Stimulated activated CD4-positive, alpha-beta T cell treated with anti-CD3 and anti-CD28 coated beads, Interleukin-1b, Interleukin-23, amount 100 ng/mL, for 24 hours (primary cell): ENCODE measurements around the gene RNASE11.
"Not testable (repeated sequence)": the region's sequence is repeated elsewhere in the genome, so short reads cannot be mapped to it uniquely, and the experiment has no call there.

Source experiments
- DNase-seq, 4 experiments: peaks; one replicate each; pipeline ENCODE4 v3.0.0-alpha.2; 2020; ENCODE audit warnings: low read depth in 4 of 4, low spot score in 1 of 4

RNASE11 gene

DNA sequence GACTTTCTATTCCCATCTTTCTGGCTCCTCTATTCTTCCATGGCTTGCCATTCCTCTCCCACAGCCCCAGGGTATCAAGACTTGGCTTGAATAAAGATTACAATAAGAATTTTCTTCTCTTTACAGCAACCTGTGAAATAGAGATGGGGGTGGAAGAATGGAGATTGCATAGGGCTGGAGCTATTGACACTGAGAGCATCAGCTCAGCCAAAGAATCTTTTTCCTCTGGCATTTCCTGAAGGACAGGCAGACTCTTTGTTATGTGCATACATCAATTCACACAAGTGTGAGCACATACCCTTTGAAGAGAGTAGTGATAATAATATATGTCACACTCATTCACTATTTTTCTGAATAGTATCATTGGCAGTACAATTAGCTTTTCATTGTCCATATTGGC is 4.7 kb downstream of the RNASE11 start:
- DNase-seq, result no peak

DNA sequence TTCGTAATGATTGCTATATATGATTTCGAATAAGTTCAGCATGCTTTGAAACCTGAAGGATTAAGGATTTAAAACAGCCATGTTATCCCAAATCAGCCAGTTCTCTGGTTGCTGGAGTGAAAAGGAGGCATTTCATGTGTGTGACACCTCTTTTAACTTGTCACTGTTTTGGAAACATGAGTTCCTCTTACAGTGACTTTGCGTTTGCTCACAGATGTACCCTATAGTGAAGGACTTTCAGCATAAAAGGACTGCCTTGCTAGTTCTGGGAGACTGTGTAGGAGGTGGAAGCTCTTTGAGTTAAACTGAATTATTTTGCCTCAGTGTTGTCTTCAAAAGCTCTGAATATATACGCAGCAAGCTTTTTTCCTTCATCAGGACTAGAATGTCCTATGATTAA is 7.6 kb downstream of the RNASE11 start:
- DNase-seq, result no peak

DNA sequence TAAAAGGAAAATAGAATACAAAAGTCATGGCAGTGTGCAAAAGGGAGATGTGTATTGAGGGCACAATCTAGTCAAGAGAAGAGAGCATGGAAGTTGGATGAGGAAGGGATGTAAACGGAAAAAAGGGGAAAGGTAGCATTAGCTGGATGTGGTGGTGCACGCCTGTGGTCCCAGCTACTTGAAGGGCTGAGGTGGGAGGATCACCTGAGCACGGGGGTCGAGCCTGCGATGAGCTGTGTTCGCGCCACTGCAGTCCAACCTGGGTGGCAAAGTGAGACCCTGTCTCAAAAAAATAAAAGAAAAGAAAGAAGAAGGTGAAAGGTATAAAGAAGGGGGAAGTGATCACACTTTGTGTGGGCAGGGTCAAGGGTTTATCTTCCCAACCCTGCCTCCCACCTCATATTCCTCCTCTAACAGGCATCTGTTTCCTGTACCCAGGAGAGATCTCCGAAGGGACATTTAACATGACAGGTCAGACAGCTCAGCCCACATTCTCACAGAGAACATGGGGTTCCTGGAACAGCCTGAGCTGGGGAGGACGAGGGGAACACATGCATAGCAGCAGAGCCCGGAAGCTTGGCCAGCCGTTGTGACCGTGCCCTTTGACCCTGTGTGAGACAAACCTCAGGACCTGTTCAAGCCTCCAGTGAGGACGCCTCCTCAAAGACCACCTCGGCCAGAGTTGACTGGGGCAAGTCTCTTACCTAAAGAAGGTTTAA is 8.9 kb downstream of the RNASE11 start:
- DNase-seq, result no peak

DNA sequence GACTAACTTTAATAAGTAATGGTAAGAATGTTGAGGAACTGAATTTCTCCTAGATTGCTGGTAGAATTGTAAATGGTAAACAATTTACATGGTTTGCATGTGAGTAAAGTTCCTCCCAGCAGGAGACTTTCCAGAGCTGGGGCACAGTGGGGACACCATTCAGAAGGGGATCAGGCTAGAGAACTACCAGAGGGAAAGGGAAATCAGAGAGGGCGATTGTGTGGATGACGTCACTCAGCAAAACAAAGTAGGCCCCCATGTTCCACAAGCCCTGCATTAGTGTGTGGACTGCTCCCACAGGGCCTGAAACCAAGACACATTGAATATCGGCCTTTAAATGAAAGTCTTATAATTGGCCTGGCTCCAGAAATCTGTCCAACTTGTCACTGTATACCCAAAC is 9.5 kb downstream of the RNASE11 start:
- no peak for DNase-seq

DNA sequence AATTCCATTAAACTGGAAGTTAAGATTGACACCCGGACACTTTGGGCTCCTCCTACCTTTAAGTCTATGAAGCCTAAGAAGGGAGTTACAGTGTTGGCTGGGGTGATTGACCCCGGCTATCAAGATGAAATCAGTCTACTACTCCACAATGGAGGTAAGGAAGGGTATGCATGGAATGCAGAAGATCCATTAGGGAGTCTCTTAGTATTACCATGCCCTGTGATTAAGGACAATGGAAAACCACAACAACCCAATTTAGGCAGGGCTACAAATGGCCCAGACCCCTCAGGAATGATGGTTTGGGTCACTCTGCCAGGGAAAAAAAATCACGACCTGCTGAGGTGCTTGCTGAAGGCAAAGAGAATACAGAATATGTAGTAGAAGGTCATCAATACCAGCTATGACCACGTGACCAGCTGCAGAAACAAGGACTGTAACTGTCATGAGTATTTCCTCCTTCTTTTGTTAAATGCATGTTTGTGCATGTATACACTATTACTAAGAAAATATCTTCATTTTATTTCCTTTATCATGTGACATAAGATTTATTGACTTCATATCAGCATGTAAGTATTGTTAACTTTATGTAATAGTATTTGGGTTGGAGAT is 15.3 kb downstream of the RNASE11 start:
- DNase-seq, result not testable (repeated sequence)

GRCh38 chr14:20570720-20571119 is 17.1 kb downstream of the RNASE11 start:
- not testable (repeated sequence) for DNase-seq

DNA sequence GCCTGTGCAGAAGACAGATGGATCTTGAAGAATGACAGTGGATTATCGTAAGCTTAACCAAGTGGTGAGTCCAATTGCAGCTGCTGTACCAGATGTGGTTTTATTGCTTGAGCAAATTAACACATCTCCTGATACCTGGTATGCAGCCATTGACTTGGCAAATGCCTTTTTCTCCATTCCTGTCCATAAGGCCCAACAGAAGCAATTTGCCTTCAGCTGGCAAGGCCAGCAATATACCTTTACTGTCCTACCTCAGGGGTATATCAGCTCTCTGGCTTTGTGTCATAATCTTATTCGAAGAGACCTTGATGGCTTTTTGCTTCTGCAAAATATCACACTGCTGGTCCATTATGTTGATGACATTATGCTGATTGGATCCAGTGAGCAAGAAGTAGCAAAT is 17.9 kb downstream of the RNASE11 start:
- DNase-seq, result not testable (repeated sequence)

DNA sequence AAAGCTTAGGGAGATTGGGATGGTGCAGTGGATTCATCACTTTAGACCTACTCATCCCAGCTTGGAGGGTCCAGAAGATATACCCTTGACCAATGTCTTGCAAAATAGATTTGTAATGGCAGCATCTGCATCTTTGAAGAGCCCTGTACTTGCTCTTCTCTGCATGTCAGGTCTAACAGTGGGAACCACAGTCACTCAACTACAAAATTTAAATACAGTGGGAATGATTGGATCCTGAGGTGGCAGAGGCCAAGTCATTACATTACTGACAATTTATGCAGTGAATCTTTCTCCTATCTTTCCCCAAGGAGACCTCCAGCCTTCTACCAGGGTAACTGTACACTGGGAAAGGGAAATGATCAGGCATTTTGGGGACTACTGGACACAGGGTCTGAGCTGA is 18.7 kb downstream of the RNASE11 start:
- DNase-seq, result no peak

GRCh38 chr14:20568393-20568792 is 19.4 kb downstream of the RNASE11 start:
- DNase-seq, result no peak

DNA sequence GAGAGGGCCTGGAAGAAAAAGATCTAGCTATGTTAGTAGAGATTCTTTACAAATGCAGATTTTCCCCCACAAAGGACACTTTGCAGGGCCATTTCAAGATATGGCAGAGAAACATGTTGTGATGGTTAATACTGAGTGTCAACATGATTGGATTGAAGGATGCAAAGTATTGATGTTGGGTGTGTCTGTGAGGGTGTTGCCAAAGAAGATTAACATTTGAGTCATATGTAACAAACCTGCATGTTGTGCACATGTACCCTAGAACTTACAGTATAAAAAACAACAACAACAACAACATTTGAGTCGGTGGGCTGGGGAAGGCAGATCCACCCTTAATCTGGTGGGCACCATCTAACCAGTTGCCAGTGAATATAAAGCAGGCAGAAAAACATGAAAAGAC is 20.6 kb downstream of the RNASE11 start:
- DNase-seq, result not testable (repeated sequence)

DNA sequence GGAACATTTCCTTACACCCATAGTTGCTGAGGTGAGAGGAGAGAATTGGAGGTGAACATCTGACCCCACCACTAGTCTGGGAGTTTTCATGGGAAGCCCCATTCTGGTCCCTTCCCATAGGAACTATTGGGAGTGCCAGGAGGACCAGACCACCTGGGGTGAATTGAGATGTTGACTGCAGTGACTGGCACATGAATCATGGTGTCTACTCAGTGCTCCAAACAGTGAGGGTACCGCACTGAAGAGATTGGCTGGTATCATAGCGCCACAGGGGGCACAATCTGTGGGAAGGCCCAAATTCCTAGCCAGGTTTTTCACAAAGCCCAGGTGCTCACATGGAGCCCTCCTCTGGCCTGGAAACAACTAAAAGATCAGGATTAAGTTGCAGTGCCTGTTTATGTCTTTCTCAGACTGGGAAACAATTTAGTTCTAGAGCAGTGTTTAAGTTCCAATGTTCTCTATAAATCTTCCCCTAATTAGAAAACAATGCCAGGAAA is 23.3 kb downstream of the RNASE11 start:
- DNase-seq, result no peak

DNA sequence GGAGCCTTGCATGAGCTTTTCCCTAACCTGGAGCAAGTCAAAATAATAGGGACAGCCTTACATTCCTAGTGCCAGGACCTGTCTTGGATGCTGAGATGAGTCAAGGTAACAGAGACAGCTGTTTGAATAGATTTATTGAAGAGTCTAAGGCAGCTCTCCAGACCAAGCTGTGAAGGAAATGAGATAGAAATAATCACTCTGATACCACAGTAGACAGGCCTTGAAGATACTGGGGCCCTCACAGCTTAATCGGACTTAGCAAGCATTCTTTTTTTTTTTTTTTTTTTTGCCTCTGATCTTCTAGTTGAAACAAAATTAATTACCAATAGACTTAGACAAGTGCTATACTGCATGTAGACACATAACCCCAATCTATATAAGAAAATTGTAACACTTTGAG is 23.8 kb downstream of the RNASE11 start:
- DNase-seq, result no peak

DNA sequence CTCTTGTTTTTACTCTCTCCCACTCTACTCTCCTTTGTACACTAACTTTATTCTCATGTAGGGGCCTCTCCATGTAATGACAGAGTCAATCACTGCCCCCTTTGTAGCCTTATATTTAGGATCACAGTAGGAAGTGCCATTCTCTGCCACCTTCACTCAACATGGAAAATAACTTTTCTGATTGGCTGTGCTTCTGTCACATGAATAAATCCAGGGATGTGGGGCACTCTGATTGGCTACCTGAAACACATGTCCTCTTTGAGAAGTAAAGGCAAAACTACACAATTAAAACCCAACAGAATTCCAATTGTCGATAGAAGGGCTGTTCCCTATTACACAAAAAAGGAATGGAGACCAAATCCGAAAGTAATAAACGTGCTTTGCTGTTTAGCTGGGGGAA is 26.8 kb downstream of the RNASE11 start, which contains the start of gene RNASE9:
RNASE9 (minus strand) TSS at position 87 of the 400 bp plus-strand sequence.
- no peak for DNase-seq

DNA sequence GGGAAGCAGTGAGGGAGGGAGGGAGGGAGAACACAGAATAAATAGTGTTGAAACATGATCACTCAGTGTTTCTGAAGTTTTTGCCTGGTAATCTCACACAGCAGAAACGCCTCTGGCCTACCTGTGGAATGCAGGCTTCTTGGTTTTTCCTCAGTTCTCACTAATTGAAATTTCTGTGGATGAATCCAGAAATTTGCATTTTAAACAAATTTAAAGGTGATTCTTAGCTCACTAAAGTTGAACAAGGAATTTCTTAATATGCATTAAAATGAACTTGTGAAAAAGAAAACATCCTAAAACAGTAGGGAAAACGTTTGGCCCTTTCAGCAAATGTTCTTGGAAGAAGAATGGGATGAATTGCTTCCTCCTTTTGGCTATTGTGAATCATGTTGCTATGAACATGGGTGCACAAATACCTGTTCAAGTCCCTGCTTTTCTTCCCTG is 28.3 kb downstream of the RNASE11 start:
- no peak for DNase-seq

GRCh38 chr14:20557212-20557542 is 30.6 kb downstream of the RNASE11 start:
- DNase-seq, result no peak

- no peak for DNase-seq
Observed at GRCh38 chr14:20556500-20557211, 31.1 kb downstream of the RNASE11 start.

GRCh38 chr14:20555845-20556244 is 32.0 kb downstream of the RNASE11 start:
- no peak for DNase-seq

- no peak for DNase-seq
Observed at GRCh38 chr14:20553024-20553423, 34.8 kb downstream of the RNASE11 start.

DNA sequence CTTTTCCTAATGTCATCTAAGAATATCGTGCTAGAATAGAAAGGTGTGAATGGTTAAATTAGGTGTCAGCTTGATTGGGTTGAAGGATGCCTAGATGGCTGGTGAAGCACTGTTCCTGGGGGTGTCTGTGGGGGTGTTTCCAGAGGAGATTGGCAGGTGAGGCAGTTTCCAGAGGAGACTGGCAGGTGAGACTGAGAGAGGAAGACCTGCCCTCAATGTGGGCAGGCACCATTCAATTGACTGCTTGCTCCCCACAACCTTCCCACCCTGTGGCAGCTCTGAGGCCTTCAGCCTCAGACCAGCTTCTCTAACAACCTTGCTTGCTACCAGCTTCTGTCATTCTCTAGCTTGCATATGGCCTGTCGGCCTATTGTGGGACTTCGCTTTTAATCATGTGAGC is 36.2 kb downstream of the RNASE11 start:
- no peak for DNase-seq

DNA sequence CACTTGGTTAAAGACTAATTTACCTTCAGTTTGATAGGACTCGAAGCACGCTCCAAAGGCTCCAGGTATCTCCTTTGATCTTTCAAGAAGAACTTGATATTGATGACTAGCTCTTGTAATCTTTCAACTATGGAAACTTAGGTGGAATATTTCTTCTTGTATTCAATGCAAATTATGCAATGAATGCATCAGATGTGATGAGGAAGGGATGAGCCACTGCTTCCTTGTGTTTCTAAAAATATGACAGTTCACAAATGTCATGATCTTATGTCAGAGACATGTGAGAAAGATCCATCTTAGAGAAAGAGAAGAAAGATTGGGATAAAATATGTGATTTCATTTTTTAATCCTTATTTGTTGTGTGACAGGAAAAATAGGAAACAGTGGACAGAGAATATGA is 36.9 kb downstream of the RNASE11 start:
- no peak for DNase-seq

GRCh38 chr14:20548414-20549158 is 39.2 kb downstream of the RNASE11 start:
- DNase-seq, result no peak
